ENCODE results near the gene ADORA1.

DNA sequence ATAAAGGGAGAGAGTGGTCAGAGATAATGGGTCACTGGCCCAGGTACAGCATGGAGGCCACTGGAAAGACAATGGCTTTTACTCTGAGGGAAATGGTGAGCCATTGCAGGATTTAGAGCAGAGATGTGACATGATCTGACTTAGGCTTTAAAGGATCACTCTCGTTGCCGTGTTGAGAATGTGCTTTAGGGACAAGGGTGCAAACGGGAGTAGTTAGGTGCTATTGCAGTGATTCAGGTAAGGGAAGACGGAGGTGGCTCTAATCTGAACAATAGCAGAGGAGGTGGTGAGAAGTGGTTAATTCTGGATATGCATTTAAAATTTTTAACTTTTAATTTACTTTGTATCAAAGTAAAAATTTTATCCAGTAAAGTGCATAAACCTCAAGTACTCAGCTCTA lies 9.8 kb downstream of the ADORA1 start:
- TF ChIP-seq EZH2phosphoT487 (IDR thresholded peaks at IDR 0.05; ENCODE audit: low read length), result no peak
- TF ChIP-seq, protein P1, sequence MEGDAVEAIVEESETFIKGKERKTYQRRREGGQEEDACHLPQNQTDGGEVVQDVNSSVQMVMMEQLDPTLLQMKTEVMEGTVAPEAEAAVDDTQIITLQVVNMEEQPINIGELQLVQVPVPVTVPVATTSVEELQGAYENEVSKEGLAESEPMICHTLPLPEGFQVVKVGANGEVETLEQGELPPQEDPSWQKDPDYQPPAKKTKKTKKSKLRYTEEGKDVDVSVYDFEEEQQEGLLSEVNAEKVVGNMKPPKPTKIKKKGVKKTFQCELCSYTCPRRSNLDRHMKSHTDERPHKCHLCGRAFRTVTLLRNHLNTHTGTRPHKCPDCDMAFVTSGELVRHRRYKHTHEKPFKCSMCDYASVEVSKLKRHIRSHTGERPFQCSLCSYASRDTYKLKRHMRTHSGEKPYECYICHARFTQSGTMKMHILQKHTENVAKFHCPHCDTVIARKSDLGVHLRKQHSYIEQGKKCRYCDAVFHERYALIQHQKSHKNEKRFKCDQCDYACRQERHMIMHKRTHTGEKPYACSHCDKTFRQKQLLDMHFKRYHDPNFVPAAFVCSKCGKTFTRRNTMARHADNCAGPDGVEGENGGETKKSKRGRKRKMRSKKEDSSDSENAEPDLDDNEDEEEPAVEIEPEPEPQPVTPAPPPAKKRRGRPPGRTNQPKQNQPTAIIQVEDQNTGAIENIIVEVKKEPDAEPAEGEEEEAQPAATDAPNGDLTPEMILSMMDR (IDR thresholded peaks at IDR 0.05; ENCODE audit: low read length), result no peak

Data from MM.1S (cell line).